A549 (cell line): Measurements from ENCODE around the gene ZPLD1. TPM values are rescaled to one million over a fixed set of nuclear protein-coding genes. Genes with fewer than 3 reads are reported as not detected.

Source experiments
- ATAC-seq, 2 experiments: fragments of 200-7000 bp in 1 of 2; fragments of >200 bp in 1 of 2; cut with Nextera tagmentation in 1 of 2; cut with Tn5 transposase in 1 of 2; 3 replicates each; pipeline versions ENCODE4 v1.8.0 to v1.9.1; 2018 to 2020; ENCODE audit warnings: mild to moderate bottlenecking in 1 of 2, moderate library complexity in 1 of 2
- CTCF ChIA-PET: fragments of 300-600 bp; sonication (Branson Sonifier 250); formaldehyde crosslinking; extraction: SDS; loops from one replicate; lab custom pipeline; 2021; ENCODE audit warnings: antibody characterized with exemption, inconsistent platforms; lab: Yijun Ruan, JAX
- POLR2A ChIA-PET: fragments of 350-600 bp; formaldehyde crosslinking; extraction: SDS; loops from one replicate; lab custom pipeline; 2021; ENCODE audit warnings: antibody characterized with exemption, inconsistent platforms; lab: Yijun Ruan, JAX
- DNase-seq, 2 experiments: peaks; one replicate each; pipeline versions ENCODE4 v3.0.0 to v3.0.0-alpha.2; 2011 to 2016; ENCODE audit warnings: low read depth in 1 of 2, low spot score in 1 of 2
- FAIRE-seq: peaks from 2 replicates; lab custom pipeline; 2011; peaks lifted over from hg19 to GRCh38; lab: Jason Lieb, UNC
- H3K27ac ChIP-seq, 2 experiments: fragments of >200 bp; sonication (Bioruptor Twin); formaldehyde crosslinking; 3 replicates each; pipeline ENCODE4 v1.5.1; 2016 to 2017
- H3K4me1 ChIP-seq: fragments of >200 bp; sonication (Bioruptor Twin); formaldehyde crosslinking; 3 replicates; pipeline ENCODE4 v1.6.1; 2016
- H3K4me2 ChIP-seq: fragments of >200 bp; sonication (Bioruptor Twin); formaldehyde crosslinking; 3 replicates; pipeline ENCODE4 v1.6.1; 2016
- H3K4me3 ChIP-seq: fragments of >200 bp; sonication (Bioruptor Twin); formaldehyde crosslinking; 3 replicates; pipeline ENCODE4 v1.5.1; 2016
- H3K9me3 ChIP-seq: fragments of >200 bp; sonication (Bioruptor Twin); formaldehyde crosslinking; 3 replicates; pipeline ENCODE4 v1.6.1; 2016
- BCL3 ChIP-seq: fragments of >200 bp; sonication (Bioruptor Twin); formaldehyde crosslinking; IDR thresholded peaks from 3 replicates; pipeline ENCODE4 v1.6.1; 2016
- BHLHE40 ChIP-seq: IDR thresholded peaks from 2 replicates; pipeline ENCODE4 v1.6.1; 2012; ENCODE audit warnings: low read depth, low read length, inconsistent platforms
- CBX2 ChIP-seq: fragments of 200-600 bp; sonication (generic); IDR thresholded peaks from 2 replicates; pipeline ENCODE4 v1.6.1; 2016; ENCODE audit warnings: low read depth, mild to moderate bottlenecking, borderline replicate concordance
- CBX8 ChIP-seq: fragments of 200-600 bp; sonication (generic); IDR thresholded peaks from 2 replicates; pipeline ENCODE4 v1.6.1; 2016
- CEBPB ChIP-seq, 2 experiments: fragments of >200 bp in 1 of 2; sonication (Bioruptor Twin) in 1 of 2; formaldehyde crosslinking in 1 of 2; IDR thresholded peaks; 2 replicates each; pipeline ENCODE4 v1.6.1; 2012 to 2016
- CHD2 ChIP-seq: fragments of 150-350 bp; IDR thresholded peaks from 2 replicates; pipeline ENCODE4 v1.6.1; 2014; ENCODE audit warnings: low read length; ENCODE audit not compliant: partially characterized antibody
- EHF ChIP-seq: fragments of 250-450 bp; sonication (Bioruptor Pico); IDR thresholded peaks from 2 replicates; pipeline ENCODE4 v1.5.0; 2020; ENCODE audit warnings: mild to moderate bottlenecking
- EHMT2 ChIP-seq: fragments of 200-600 bp; sonication (generic); IDR thresholded peaks from 2 replicates; pipeline ENCODE4 v1.6.1; 2016; ENCODE audit warnings: antibody characterized with exemption, low read depth, mild to moderate bottlenecking, moderate library complexity
- FOXS1 ChIP-seq: fragments of 250-450 bp; sonication (Bioruptor Pico); IDR thresholded peaks from 2 replicates; pipeline ENCODE4 v1.5.0; 2020; ENCODE audit warnings: mild to moderate bottlenecking, moderate library complexity
- GATA3 ChIP-seq: IDR thresholded peaks from 2 replicates; pipeline ENCODE4 v1.6.1; 2012; ENCODE audit warnings: borderline replicate concordance
- HDAC2 ChIP-seq: fragments of 200-600 bp; sonication (generic); IDR thresholded peaks from 2 replicates; pipeline ENCODE4 v1.6.1; 2016
- HOXA7 ChIP-seq: fragments of 250-450 bp; sonication (Bioruptor Pico); IDR thresholded peaks from 2 replicates; pipeline ENCODE4 v1.5.0; 2020; ENCODE audit warnings: mild to moderate bottlenecking, moderate library complexity
- HOXB5 ChIP-seq: fragments of 250-450 bp; sonication (Bioruptor Pico); IDR thresholded peaks from 2 replicates; pipeline ENCODE4 v1.5.0; 2020; ENCODE audit warnings: mild to moderate bottlenecking, moderate library complexity
- JUN ChIP-seq, 2 experiments: fragments of >200 bp; sonication (Bioruptor Twin); formaldehyde crosslinking; IDR thresholded peaks; 2 replicates in 1 of 2; 3 replicates in 1 of 2; pipeline ENCODE4 v1.6.1; 2016 to 2017
- JUNB ChIP-seq: fragments of >200 bp; sonication (Bioruptor Twin); formaldehyde crosslinking; IDR thresholded peaks from 2 replicates; pipeline ENCODE4 v1.6.1; 2016
- KDM5A ChIP-seq: fragments of 200-600 bp; sonication (generic); IDR thresholded peaks from 2 replicates; pipeline ENCODE4 v1.6.1; 2016; ENCODE audit warnings: antibody characterized with exemption, mild to moderate bottlenecking
- MAZ ChIP-seq: fragments of 150-350 bp; IDR thresholded peaks from 2 replicates; pipeline ENCODE4 v1.6.1; 2014; ENCODE audit warnings: antibody characterized with exemption, low read depth, low read length, borderline replicate concordance
- MYC ChIP-seq: IDR thresholded peaks from 2 replicates; pipeline ENCODE4 v1.6.1; 2012; ENCODE audit warnings: mild to moderate bottlenecking, inconsistent platforms, low read length, improper control_type of control experiment, borderline replicate concordance
- NR3C1 ChIP-seq: fragments of >200 bp; sonication (Bioruptor Twin); formaldehyde crosslinking; IDR thresholded peaks from 3 replicates; pipeline ENCODE4 v1.6.1; 2017
- PBX3 ChIP-seq: IDR thresholded peaks from 2 replicates; pipeline ENCODE4 v1.6.1; 2012
- RCOR1 ChIP-seq: fragments of 150-350 bp; IDR thresholded peaks from 2 replicates; pipeline ENCODE4 v1.6.1; 2014; ENCODE audit warnings: antibody characterized with exemption, low read length, low read depth
- SREBF2 ChIP-seq: fragments of 450-650 bp; IDR thresholded peaks from 2 replicates; pipeline ENCODE4 v1.6.1; 2014; ENCODE audit warnings: mild to moderate bottlenecking, moderate library complexity
- TFCP2L1 ChIP-seq: fragments of 250-450 bp; sonication (Bioruptor Pico); IDR thresholded peaks from 2 replicates; pipeline ENCODE4 v1.5.0; 2021; ENCODE audit warnings: mild to moderate bottlenecking
- ZFP36 ChIP-seq: fragments of 450-650 bp; IDR thresholded peaks from 2 replicates; pipeline ENCODE4 v1.6.1; 2014; ENCODE audit warnings: borderline replicate concordance; ENCODE audit not compliant: partially characterized antibody
- ZSCAN20 ChIP-seq: fragments of 250-450 bp; sonication (Bioruptor Pico); IDR thresholded peaks from 2 replicates; pipeline ENCODE4 v1.8.0; 2022; ENCODE audit warnings: mild to moderate bottlenecking, moderate library complexity
- WGBS: methylation state at CpG from one replicate; pipeline ENCODE4 v1.1.6; 2017; ENCODE audit errors: missing lambda C conversion rate; 5-methylcytosine and 5-hydroxymethylcytosine counted together
- polyA plus RNA-seq, 4 experiments: library from polyadenylated mRNA; depleted of rRNA in 3 of 4; stranded (reverse); fragments of >200 nt; fragmentation: RNase III in 1 of 4; extraction: RNeasy Plus Mini Kit Qiagen cat#74134 plus additional on column Dnase treatment in 1 of 4; gene quantifications; 2 replicates in 3 of 4; 3 replicates in 1 of 4; pipeline ENCODE4 v1.2.3, GENCODE V29; 2011 to 2017
- TF ChIP-seq, protein P1 (sequence below): fragments of >200 bp; sonication (Bioruptor Twin); formaldehyde crosslinking; IDR thresholded peaks from 3 replicates; pipeline ENCODE4 v1.5.1; 2016
- TF ChIP-seq, protein P2 (sequence below): IDR thresholded peaks from 2 replicates; pipeline ENCODE4 v1.6.1; 2012

Gene ZPLD1
- polyA plus RNA-seq, 2 of the 4 experiments (the other 2 are of a cell fraction) = 0.03 to 0.05 TPM

- no peak for ATAC-seq
- CTCF ChIA-PET = no interaction called here
- TF ChIP-seq HOXA7 (CRISPR knock-in tag) (no peak), CEBPB (IDR thresholded peaks at IDR 0.05) (no peak), CHD2 (no peak)
- Histone ChIP-seq H3K4me2 (no peak overlapping the region), H3K9me3 (no peaks in the 10 kb centered on the region), H3K4me3 (no peak overlapping the region), H3K4me1 (no peaks in the 10 kb centered on the region), H3K27ac (no peak overlapping the region)
- FAIRE-seq = no peak
- no peak for DNase-seq
- POLR2A ChIA-PET = no interaction called here
- 64% methylated on average over 7 of the region's 8 CpGs for WGBS
Observed at GRCh38 chr3:102492300-102492699, 57.5 kb downstream of the ZPLD1 start.

DNA sequence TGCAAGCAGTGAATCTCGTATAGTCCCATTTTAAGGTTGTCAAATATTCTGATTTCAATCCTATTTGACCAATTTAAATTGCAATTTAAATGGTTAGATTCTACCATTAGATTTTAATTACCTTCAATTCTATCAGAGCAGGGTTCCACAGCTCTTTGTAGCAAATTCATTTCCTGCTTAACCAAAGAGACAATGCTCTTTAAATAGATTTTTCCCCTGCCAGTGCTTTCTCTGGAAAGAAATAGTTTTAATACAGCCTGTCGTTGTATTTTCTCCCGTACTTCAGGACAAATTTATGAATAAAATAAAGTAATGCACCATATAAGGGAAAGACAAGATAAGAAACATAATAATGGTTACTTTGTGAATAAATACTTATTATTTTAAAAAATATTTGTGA is 62.8 kb downstream of the ZPLD1 start:
- CTCF ChIA-PET = interaction anchor here (1.3 kb wide), 1 partner anchor 10 kb away, joined by 3 read pairs; no protein-coding TSS in a partner anchor
- ATAC-seq = no peak
- no peak for FAIRE-seq
- no peak overlapping the region for H3K4me2 ChIP-seq
- TF ChIP-seq RCOR1 (no peak), PBX3 (no peak), MAZ (no peak)
- TF ChIP-seq, all 56 proteins: peak for 0
- 54% methylated on average over 3 of the region's 3 CpGs for WGBS
- no peaks in the 10 kb centered on the region for H3K9me3 ChIP-seq
- H3K27ac ChIP-seq = no peak overlapping the region
- POLR2A ChIA-PET = no interaction called here
- no peaks in the 10 kb centered on the region for H3K4me1 ChIP-seq
- no peak for DNase-seq
- no peak overlapping the region for H3K4me3 ChIP-seq

DNA sequence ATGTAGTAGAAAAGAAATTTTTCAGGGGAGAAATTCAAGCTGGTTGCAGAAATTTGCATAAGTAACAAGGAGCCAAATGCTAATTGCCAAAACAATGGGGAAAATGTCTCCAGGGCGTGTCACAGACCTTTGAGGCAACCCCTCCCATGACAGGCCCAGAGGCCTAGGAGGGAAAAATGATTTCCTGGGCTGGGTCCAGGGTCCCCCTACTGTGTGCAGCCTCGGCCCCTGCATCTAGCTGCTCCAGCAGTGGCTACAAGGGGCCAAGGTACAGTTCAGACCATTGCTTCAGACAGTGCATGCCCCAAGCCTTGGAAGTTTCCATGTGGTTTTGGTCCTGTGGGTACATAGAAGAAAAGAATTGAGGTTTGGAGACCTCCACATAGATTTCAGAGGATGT is 70.7 kb downstream of the ZPLD1 start:
- ATAC-seq = no peak
- no peak for DNase-seq
- H3K4me2 ChIP-seq = no peak overlapping the region
- POLR2A ChIA-PET = no interaction called here
- H3K4me1 ChIP-seq = no peaks in the 10 kb centered on the region
- CTCF ChIA-PET = no interaction called here
- H3K27ac ChIP-seq = no peak overlapping the region
- no peak overlapping the region for H3K4me3 ChIP-seq
- 0% methylated on average over 2 of the region's 2 CpGs for WGBS
- H3K9me3 ChIP-seq = no peaks in the 10 kb centered on the region
- TF ChIP-seq KDM5A (no peak), GATA3 (no peak), MYC (no peak), EHMT2 (no peak), SREBF2 (no peak), JUNB (no peak), NR3C1 (no peak), HOXB5 (CRISPR knock-in tag) (no peak), FOXS1 (no peak), HDAC2 (no peak), JUN (IDR thresholded peaks at IDR 0.05) (no peak), CBX8 (no peak)
- no peak for FAIRE-seq

- POLR2A ChIA-PET = no interaction called here
- ATAC-seq (no peak), DNase-seq (no peak), FAIRE-seq (no peak)
- Histone ChIP-seq H3K4me2 (no peak overlapping the region), H3K4me3 (no peak overlapping the region), H3K27ac (no peak overlapping the region), H3K9me3 (no peaks in the 10 kb centered on the region), H3K4me1 (no peaks in the 10 kb centered on the region)
- CTCF ChIA-PET = no interaction called here
- 41% methylated on average over 3 of the region's 3 CpGs for WGBS
- TF ChIP-seq BCL3 (no peak), ZSCAN20 (CRISPR knock-in tag) (no peak), BHLHE40 (no peak), TFCP2L1 (CRISPR knock-in tag) (no peak), EHF (CRISPR knock-in tag) (no peak), GATA3 (no peak), NR3C1 (no peak), ZFP36 (no peak), CEBPB (IDR thresholded peaks at IDR 0.05) (no peak), CBX2 (no peak)
- TF ChIP-seq, protein P1, sequence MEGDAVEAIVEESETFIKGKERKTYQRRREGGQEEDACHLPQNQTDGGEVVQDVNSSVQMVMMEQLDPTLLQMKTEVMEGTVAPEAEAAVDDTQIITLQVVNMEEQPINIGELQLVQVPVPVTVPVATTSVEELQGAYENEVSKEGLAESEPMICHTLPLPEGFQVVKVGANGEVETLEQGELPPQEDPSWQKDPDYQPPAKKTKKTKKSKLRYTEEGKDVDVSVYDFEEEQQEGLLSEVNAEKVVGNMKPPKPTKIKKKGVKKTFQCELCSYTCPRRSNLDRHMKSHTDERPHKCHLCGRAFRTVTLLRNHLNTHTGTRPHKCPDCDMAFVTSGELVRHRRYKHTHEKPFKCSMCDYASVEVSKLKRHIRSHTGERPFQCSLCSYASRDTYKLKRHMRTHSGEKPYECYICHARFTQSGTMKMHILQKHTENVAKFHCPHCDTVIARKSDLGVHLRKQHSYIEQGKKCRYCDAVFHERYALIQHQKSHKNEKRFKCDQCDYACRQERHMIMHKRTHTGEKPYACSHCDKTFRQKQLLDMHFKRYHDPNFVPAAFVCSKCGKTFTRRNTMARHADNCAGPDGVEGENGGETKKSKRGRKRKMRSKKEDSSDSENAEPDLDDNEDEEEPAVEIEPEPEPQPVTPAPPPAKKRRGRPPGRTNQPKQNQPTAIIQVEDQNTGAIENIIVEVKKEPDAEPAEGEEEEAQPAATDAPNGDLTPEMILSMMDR = no peak
- TF ChIP-seq, protein P2, sequence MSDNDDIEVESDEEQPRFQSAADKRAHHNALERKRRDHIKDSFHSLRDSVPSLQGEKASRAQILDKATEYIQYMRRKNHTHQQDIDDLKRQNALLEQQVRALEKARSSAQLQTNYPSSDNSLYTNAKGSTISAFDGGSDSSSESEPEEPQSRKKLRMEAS = no peak
Observed at GRCh38 chr3:102510663-102511062, 75.8 kb downstream of the ZPLD1 start.
